ENCODE measurements around the gene ADAR.

The ADAR gene

GRCh38 chr1:154584267-154584994 lies 23.6 kb downstream of the ADAR start:
- DNase-seq (ENCODE audit: low read depth): no peak
- TF ChIP-seq CTCF (IDR thresholded peaks at IDR 0.05; ENCODE audit: control insufficient read depth, insufficient read depth, low read depth, low read length, missing control alignments): no peak
- H3K4me3 ChIP-seq (ENCODE audit: control insufficient read depth, low read depth, low read length): no peak overlapping the region

- no peak for TF ChIP-seq CTCF (IDR thresholded peaks at IDR 0.05; ENCODE audit: control insufficient read depth, insufficient read depth, low read depth, low read length, missing control alignments)
- H3K4me3 ChIP-seq (ENCODE audit: control insufficient read depth, low read depth, low read length): no peak overlapping the region
- DNase-seq (ENCODE audit: low read depth): no peak
Observed at GRCh38 chr1:154583773-154584172, 24.2 kb downstream of the ADAR start.

- no peak for TF ChIP-seq CTCF (IDR thresholded peaks at IDR 0.05; ENCODE audit: control insufficient read depth, insufficient read depth, low read depth, low read length, missing control alignments)
- no peak overlapping the region for H3K4me3 ChIP-seq (ENCODE audit: control insufficient read depth, low read depth, low read length)
- no peak for DNase-seq (ENCODE audit: low read depth)
Observed at GRCh38 chr1:154582885-154583284, 25.1 kb downstream of the ADAR start.

GRCh38 chr1:154581766-154582165 lies 26.2 kb downstream of the ADAR start:
- no peak overlapping the region for H3K4me3 ChIP-seq (ENCODE audit: control insufficient read depth, low read depth, low read length)
- TF ChIP-seq CTCF (IDR thresholded peaks at IDR 0.05; ENCODE audit: control insufficient read depth, insufficient read depth, low read depth, low read length, missing control alignments): no peak
- DNase-seq (ENCODE audit: low read depth): no peak

GRCh38 chr1:154579374-154579773 lies 28.6 kb downstream of the ADAR start:
- no peak overlapping the region for H3K4me3 ChIP-seq (ENCODE audit: control insufficient read depth, low read depth, low read length)
- no peak for DNase-seq (ENCODE audit: low read depth)
- TF ChIP-seq CTCF (IDR thresholded peaks at IDR 0.05; ENCODE audit: control insufficient read depth, insufficient read depth, low read depth, low read length, missing control alignments): no peak

GRCh38 chr1:154578058-154578418 lies 29.9 kb downstream of the ADAR start:
- no peak overlapping the region for H3K4me3 ChIP-seq (ENCODE audit: control insufficient read depth, low read depth, low read length)
- no peak for DNase-seq (ENCODE audit: low read depth)
- no peak for TF ChIP-seq CTCF (IDR thresholded peaks at IDR 0.05; ENCODE audit: control insufficient read depth, insufficient read depth, low read depth, low read length, missing control alignments)

Measured in AG09309 (cell line).